Testis (tissue), 2 donors: Measurements from ENCODE around the gene PNN.

Source experiments
- POLR2A ChIP-seq: fragments of 450-650 bp; IDR thresholded peaks from one replicate; pipeline ENCODE4 v1.6.1; 2017; ENCODE audit warnings: antibody characterized with exemption, mild to moderate bottlenecking, moderate library complexity
- TF ChIP-seq, protein P1 (sequence below), 3 experiments: fragments of 450-650 bp in 2 of 3; fragments of 200-600 bp in 1 of 3; sonication (generic) in 1 of 3; IDR thresholded peaks; one replicate each; pipeline ENCODE4 v1.5.1; 2016 to 2019; ENCODE audit warnings: antibody characterized with exemption in 3 of 3, mild to moderate bottlenecking in 2 of 3, moderate library complexity in 1 of 3

DNA sequence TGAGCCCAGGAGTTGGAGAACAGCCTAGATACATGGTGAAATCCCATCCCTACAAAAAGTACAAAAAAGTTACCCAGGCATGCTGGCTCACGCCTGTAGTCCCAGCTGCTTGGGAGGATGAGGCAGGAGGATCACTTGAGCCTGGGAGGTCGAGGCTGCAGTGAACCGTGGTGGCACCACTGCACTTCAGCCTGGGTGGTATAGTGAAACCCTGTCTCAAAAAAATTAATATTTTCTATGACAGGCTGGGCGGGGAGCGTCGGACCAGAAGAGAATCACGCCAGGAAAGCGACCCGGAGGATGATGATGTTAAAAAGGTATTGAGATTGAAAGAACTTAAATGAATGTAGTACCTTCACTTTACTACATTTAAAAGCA, 2.1 kb downstream of the PNN start:
- TF ChIP-seq POLR2A, result no peak
- TF ChIP-seq, protein P1, sequence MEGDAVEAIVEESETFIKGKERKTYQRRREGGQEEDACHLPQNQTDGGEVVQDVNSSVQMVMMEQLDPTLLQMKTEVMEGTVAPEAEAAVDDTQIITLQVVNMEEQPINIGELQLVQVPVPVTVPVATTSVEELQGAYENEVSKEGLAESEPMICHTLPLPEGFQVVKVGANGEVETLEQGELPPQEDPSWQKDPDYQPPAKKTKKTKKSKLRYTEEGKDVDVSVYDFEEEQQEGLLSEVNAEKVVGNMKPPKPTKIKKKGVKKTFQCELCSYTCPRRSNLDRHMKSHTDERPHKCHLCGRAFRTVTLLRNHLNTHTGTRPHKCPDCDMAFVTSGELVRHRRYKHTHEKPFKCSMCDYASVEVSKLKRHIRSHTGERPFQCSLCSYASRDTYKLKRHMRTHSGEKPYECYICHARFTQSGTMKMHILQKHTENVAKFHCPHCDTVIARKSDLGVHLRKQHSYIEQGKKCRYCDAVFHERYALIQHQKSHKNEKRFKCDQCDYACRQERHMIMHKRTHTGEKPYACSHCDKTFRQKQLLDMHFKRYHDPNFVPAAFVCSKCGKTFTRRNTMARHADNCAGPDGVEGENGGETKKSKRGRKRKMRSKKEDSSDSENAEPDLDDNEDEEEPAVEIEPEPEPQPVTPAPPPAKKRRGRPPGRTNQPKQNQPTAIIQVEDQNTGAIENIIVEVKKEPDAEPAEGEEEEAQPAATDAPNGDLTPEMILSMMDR (IDR thresholded peaks at IDR 0.05), result no peak
